Testis (tissue), 3 donors: Measurements from ENCODE around the gene PSD2. TPM values are rescaled to one million over a fixed set of nuclear protein-coding genes. Genes with fewer than 3 reads are reported as not detected.

Experiments
- DNase-seq: peaks from one replicate; pipeline ENCODE4 v3.0.0-alpha.2; 2019
- H3K27ac ChIP-seq, 2 donors: fragments of 200-600 bp; sonication (generic); one replicate each; pipeline ENCODE4 v1.5.1; 2019
- H3K27me3 ChIP-seq: fragments of 200-600 bp; sonication (generic); one replicate; pipeline ENCODE4 v1.5.1; 2019
- H3K36me3 ChIP-seq: fragments of 200-600 bp; sonication (generic); one replicate; pipeline ENCODE4 v1.5.1; 2017; ENCODE audit warnings: low read depth; ENCODE audit errors: missing control alignments
- H3K4me1 ChIP-seq: fragments of 200-600 bp; sonication (generic); one replicate; pipeline ENCODE4 v1.5.1; 2019
- H3K4me3 ChIP-seq, 2 donors: fragments of 200-600 bp; sonication (generic); one replicate each; pipeline ENCODE4 v1.5.1; 2017 to 2019
- H3K9me3 ChIP-seq: fragments of 200-600 bp; sonication (generic); one replicate; pipeline ENCODE4 v1.5.1; 2017
- POLR2A ChIP-seq: fragments of 450-650 bp; IDR thresholded peaks from one replicate; pipeline ENCODE4 v1.6.1; 2017; ENCODE audit warnings: antibody characterized with exemption, mild to moderate bottlenecking, moderate library complexity
- WGBS, 2 donors: methylation state at CpG; one replicate each; pipeline ENCODE4 v1.1.5; 2018; 5-methylcytosine and 5-hydroxymethylcytosine counted together
- intact Hi-C: fragments of 100-400 bp; cut with DNase I; formaldehyde crosslinking; loops from one replicate; pipeline ENCODE4 v1.15.1; 2023; ENCODE audit warnings: low total_unique reads
- polyA plus RNA-seq: library from polyadenylated mRNA; stranded (reverse); fragments of 350-450 nt; fragmentation: Illumina TruSeq; extraction: RNeasy Lipid Tissue Mini Kit (QIAGEN cat#74804); gene quantifications from one replicate; pipeline ENCODE4 v1.2.3, GENCODE V29; 2014; ENCODE audit warnings: low read depth, low replicate concordance; ENCODE audit not compliant: insufficient read depth
- total RNA-seq, 2 donors: library from RNA; depleted of rRNA; stranded (reverse); fragments of >200 nt; gene quantifications; one replicate each; pipeline ENCODE4 v1.2.3, GENCODE V29; 2016
- TF ChIP-seq, protein P1 (sequence below), 3 experiments: fragments of 450-650 bp in 2 of 3; fragments of 200-600 bp in 1 of 3; sonication (generic) in 1 of 3; IDR thresholded peaks; one replicate each; pipeline ENCODE4 v1.5.1; 2016 to 2019; ENCODE audit warnings: antibody characterized with exemption in 3 of 3, mild to moderate bottlenecking in 2 of 3, moderate library complexity in 1 of 3

The PSD2 gene
- total and polyA plus RNA-seq, 3 donors from 2014 or later, result 1.6 to 2.0 (median 1.9) TPM

DNA sequence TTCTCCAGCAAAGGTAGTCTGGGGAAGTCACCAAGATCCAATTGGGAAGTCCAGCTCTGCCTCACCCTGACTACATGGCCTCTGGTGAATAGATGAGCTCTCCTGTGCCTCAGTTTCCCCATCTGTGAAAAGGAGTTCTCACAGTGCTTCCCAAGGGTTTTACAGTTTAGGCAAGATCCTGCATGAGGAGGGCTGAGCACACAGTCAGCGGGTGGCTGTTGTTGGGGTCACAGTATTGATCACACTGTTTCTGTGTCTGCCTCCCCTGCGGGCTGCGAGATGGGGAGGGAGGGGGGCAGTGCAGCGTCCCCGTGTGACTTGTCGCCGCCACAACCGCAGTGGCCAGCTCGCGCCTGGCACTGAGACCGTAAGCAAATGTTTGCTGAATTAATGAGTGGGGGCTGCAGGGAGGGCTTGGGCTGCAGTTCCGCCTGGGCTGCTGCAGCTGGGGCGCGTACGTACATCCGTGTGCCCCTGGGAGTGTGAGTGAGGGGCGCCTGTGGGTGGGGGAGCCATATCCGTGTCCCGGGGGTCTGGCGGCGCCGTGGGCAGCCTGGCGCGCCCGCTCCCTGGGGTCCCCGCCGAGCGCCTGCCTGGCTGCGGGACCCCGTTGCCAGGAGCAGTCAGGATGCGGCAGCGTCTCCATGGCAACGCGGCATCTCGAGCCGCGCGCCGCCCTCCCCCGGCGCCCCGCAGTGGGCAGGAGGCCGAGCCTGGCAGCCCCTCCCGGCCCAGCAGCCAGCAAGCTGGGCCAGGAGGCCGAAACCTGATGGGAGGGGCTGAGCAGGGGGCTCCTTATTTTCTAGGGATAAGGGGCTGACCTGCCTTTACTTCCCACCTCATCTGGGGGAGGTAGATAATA is 31.4 kb upstream of the PSD2 start:
- no peaks in the 10 kb centered on the region for H3K9me3 ChIP-seq
- no peak for DNase-seq
- intact Hi-C loops, result no loop called here
- H3K36me3 ChIP-seq, result no peaks in the 10 kb centered on the region
- peak overlapping the region in 1 of 2 donors; percentile 8 for H3K4me3 ChIP-seq
- H3K27ac ChIP-seq, result no peak overlapping the region
- no peaks in the 10 kb centered on the region for H3K27me3 ChIP-seq
- 23% methylated on average over 43 of the region's 45 CpGs; no CpG with 5 or more reads in 1 of the 2 donors for WGBS, 2 donors
- peaks cover 10% of the 10 kb centered on the region for H3K4me1 ChIP-seq
- TF ChIP-seq POLR2A, result no peak
- TF ChIP-seq, protein P1, sequence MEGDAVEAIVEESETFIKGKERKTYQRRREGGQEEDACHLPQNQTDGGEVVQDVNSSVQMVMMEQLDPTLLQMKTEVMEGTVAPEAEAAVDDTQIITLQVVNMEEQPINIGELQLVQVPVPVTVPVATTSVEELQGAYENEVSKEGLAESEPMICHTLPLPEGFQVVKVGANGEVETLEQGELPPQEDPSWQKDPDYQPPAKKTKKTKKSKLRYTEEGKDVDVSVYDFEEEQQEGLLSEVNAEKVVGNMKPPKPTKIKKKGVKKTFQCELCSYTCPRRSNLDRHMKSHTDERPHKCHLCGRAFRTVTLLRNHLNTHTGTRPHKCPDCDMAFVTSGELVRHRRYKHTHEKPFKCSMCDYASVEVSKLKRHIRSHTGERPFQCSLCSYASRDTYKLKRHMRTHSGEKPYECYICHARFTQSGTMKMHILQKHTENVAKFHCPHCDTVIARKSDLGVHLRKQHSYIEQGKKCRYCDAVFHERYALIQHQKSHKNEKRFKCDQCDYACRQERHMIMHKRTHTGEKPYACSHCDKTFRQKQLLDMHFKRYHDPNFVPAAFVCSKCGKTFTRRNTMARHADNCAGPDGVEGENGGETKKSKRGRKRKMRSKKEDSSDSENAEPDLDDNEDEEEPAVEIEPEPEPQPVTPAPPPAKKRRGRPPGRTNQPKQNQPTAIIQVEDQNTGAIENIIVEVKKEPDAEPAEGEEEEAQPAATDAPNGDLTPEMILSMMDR (IDR thresholded peaks at IDR 0.05), result no peak

DNA sequence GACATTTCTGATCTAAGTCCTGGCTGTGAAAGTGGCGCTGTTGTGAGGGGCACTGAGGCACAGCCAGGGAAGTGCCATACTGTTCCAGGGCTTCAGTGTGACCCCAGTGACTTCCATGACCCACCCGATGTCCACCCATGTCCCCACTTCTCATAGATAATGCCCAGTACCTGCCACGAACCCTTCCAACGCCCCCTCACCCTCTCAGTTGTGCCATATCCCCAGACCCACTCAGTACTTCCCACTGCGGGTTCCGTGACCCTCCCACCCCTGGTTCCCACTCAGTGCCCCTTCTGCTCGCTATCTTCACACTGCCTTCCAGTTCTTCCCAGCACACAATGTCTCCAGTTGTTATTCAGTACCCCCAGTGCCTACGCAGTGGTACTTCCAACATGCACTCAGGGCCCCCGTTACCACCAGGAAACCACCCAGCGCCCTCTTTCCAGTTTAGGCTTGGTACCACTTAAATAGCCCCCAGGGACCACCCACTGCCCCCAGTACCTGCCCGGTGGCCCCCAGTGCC is 30.7 kb upstream of the PSD2 start:
- H3K36me3 ChIP-seq, result no peaks in the 10 kb centered on the region
- TF ChIP-seq, protein P1 (IDR thresholded peaks at IDR 0.05), result no peak
- no peak for TF ChIP-seq POLR2A
- no peaks in the 10 kb centered on the region for H3K27me3 ChIP-seq
- no peak overlapping the region for H3K27ac ChIP-seq
- H3K4me1 ChIP-seq, result peaks cover 10% of the 10 kb centered on the region
- intact Hi-C loops, result loop anchor here (5.0 kb wide), 1 partner anchor 133 kb away; no protein-coding TSS in a partner anchor
- DNase-seq, result no peak
- 37 to 40% methylated on average over 11 of the region's 11 CpGs for WGBS, 2 donors
- H3K4me3 ChIP-seq, result peak overlapping the region; percentile 49 to 63
- no peaks in the 10 kb centered on the region for H3K9me3 ChIP-seq

DNA sequence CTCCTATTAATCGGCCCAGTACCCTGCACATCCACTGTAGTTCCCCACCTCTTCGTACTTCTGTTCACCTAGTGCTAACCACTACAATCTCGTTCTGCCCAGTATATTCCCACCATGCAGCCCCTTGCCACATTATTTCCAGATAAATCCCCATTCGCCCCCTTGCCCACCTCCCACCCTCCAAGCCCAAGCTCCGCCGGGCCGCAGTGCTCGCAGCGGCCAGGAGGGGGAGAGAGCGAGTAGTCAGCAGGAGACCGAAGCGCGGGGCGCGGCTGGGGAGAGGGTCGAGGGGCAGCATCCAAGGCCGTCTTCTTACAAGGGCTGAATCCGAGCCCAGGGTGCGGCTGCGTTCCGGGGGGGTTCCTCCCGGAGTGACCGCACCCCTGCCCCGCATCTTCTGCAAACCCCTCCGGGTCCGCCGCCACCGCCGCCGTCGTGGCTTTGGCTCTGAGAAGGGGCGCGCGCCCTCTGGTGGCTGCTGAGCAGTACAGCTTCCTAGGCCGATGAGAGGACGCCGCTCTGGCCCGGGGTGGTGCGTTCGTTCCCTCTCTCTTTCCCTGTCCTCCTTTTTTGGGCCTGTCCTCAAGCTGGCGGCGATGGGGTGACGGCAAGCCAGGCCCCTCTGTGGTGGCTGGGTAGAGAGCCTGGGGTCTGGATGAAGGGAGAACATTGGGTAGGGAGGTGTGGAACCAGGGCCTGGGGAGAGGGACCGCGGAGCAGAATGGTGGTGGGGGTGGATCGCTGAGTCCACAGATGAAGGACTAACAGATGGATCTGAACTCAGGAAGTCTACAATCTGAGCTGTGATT is 30.0 kb upstream of the PSD2 start:
- Histone ChIP-seq H3K27me3 (no peaks in the 10 kb centered on the region), H3K4me1 (peaks cover 10% of the 10 kb centered on the region)
- TF ChIP-seq POLR2A, result no peak
- TF ChIP-seq, protein P1 (IDR thresholded peaks at IDR 0.05), result peak; percentile 94 to 99 (median 98)

DNA sequence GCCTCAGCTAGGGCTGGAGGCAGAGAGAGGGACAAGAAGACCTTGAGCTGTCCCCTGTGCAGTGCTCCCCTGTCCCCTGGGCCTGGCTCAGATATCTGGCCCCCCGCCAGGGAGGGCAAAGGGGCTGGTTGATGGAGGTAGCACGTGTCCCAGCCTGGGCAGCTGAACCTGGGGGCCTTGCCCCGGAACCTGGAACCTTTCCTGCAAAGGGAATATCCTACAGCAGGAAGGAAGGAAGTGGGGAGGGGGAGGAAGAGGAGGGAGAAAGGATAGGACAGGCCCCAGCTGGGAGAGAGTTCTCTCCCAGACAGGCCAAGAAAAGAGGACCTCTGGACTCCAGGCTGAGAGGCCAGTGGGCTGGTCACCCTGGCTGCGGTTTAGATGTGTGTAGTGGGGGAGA is 27.6 kb upstream of the PSD2 start:
- H3K4me1 ChIP-seq, result peaks cover 10% of the 10 kb centered on the region
- TF ChIP-seq POLR2A, result no peak
- TF ChIP-seq, protein P1 (IDR thresholded peaks at IDR 0.05), result no peak
- H3K36me3 ChIP-seq, result no peaks in the 10 kb centered on the region
- intact Hi-C loops, result loop anchor here (5.0 kb wide), 1 partner anchor 136 kb away; no protein-coding TSS in a partner anchor
- no peaks in the 10 kb centered on the region for H3K9me3 ChIP-seq
- H3K27ac ChIP-seq, result no peak overlapping the region
- no peak overlapping the region for H3K4me3 ChIP-seq
- no peak for DNase-seq
- H3K27me3 ChIP-seq, result no peaks in the 10 kb centered on the region
- 54 to 64% methylated on average over 3 to 4 of the region's 4 CpGs for WGBS, 2 donors

More for the DNA sequence above, 30.0 kb upstream of the PSD2 start:
- H3K4me3 ChIP-seq, result peak overlapping the region; percentile 49 to 63
- no peak overlapping the region for H3K27ac ChIP-seq
- H3K9me3 ChIP-seq, result no peaks in the 10 kb centered on the region
- intact Hi-C loops, result loop anchor here (5.0 kb wide), 1 partner anchor 133 kb away; no protein-coding TSS in a partner anchor
- no peaks in the 10 kb centered on the region for H3K36me3 ChIP-seq
- 6 to 15% methylated on average over 17 to 46 of the region's 46 CpGs for WGBS, 2 donors
- peak; percentile 85 for DNase-seq
